GM23248 (cell line): ENCODE data around the gene C1QC. TPM values are rescaled to one million over a fixed set of nuclear protein-coding genes. Genes with fewer than 3 reads are reported as not detected.

Experiments
- DNase-seq: peaks from one replicate; pipeline ENCODE4 v3.0.0-alpha.2; 2015
- H2AFZ ChIP-seq: fragments of 200-600 bp; sonication (generic); 2 replicates; pipeline ENCODE4 v1.6.1; 2016; ENCODE audit warnings: antibody characterized with exemption
- H3F3A ChIP-seq: fragments of 200-600 bp; sonication (generic); 2 replicates; pipeline ENCODE4 v1.6.1; 2016; ENCODE audit warnings: mild to moderate bottlenecking, antibody characterized with exemption, mixed run types; ENCODE audit not compliant: insufficient read depth
- H3K27ac ChIP-seq: fragments of 200-600 bp; sonication (generic); 2 replicates; pipeline ENCODE4 v1.5.1; 2016; ENCODE audit warnings: mild to moderate bottlenecking
- H3K27me3 ChIP-seq: fragments of 200-600 bp; sonication (generic); replicated peaks from 2 replicates; pipeline ENCODE4 v1.6.1; 2016; ENCODE audit warnings: mild to moderate bottlenecking; ENCODE audit not compliant: insufficient read depth
- H3K36me3 ChIP-seq: fragments of 200-600 bp; sonication (generic); 2 replicates; pipeline ENCODE4 v1.6.1; 2016; ENCODE audit warnings: low read depth, mild to moderate bottlenecking
- H3K4me1 ChIP-seq: fragments of 200-600 bp; sonication (generic); 2 replicates; pipeline ENCODE4 v1.6.1; 2016; ENCODE audit warnings: mild to moderate bottlenecking; ENCODE audit not compliant: insufficient read depth
- H3K4me2 ChIP-seq: fragments of 200-600 bp; sonication (generic); one replicate; pipeline ENCODE4 v1.6.1; 2016; ENCODE audit warnings: mild to moderate bottlenecking; ENCODE audit not compliant: unreplicated experiment
- H3K4me3 ChIP-seq: fragments of 200-600 bp; sonication (generic); 2 replicates; pipeline ENCODE4 v1.5.1; 2016; ENCODE audit warnings: mild to moderate bottlenecking
- H3K79me2 ChIP-seq: fragments of 200-600 bp; sonication (generic); 2 replicates; pipeline ENCODE4 v1.6.1; 2016; ENCODE audit warnings: mild to moderate bottlenecking; ENCODE audit not compliant: insufficient read depth
- H3K9ac ChIP-seq: fragments of 200-600 bp; sonication (generic); 2 replicates; pipeline ENCODE4 v1.6.1; 2016; ENCODE audit warnings: mild to moderate bottlenecking
- H3K9me2 ChIP-seq: fragments of 200-600 bp; sonication (generic); 2 replicates; pipeline ENCODE4 v1.6.1; 2016; ENCODE audit warnings: mixed run types, mild to moderate bottlenecking, moderate library complexity; ENCODE audit not compliant: insufficient read depth
- H3K9me3 ChIP-seq: fragments of 200-600 bp; sonication (generic); one replicate; pipeline ENCODE4 v1.6.1; 2017; ENCODE audit warnings: low read depth
- H4K20me1 ChIP-seq: fragments of 200-600 bp; sonication (generic); 2 replicates; pipeline ENCODE4 v1.6.0; 2016; ENCODE audit not compliant: insufficient read depth
- EZH2 ChIP-seq: fragments of 200-600 bp; sonication (generic); IDR thresholded peaks from 2 replicates; pipeline ENCODE4 v1.6.1; 2018; ENCODE audit warnings: antibody characterized with exemption, mild to moderate bottlenecking; ENCODE audit not compliant: insufficient read depth, poor library complexity, severe bottlenecking
- EZH2phosphoT487 ChIP-seq: fragments of 200-600 bp; sonication (generic); IDR thresholded peaks from 2 replicates; pipeline ENCODE4 v1.6.1; 2018; ENCODE audit warnings: antibody characterized with exemption, moderate library complexity, mild to moderate bottlenecking, low read depth; ENCODE audit not compliant: insufficient read depth
- WGBS, 2 experiments: methylation state at CpG; one replicate each; pipeline ENCODE4 v1.1.6; 2015 to 2017; ENCODE audit warnings: low lambda C conversion rate in 2 of 2, low coverage in 1 of 2; ENCODE audit errors: missing lambda C conversion rate in 2 of 2; 5-methylcytosine and 5-hydroxymethylcytosine counted together
- in situ Hi-C: fragments of 300-500 bp; cut with MboI; formaldehyde crosslinking; loops from 2 replicates; pipeline ENCODE4 v1.15.0; 2020
- polyA plus RNA-seq: library from polyadenylated mRNA; unstranded; fragments of >200 nt; fragmentation: Nextera tagmentation; extraction: Ambion mirVana; gene quantifications from 2 replicates; pipeline ENCODE4 v1.2.1, GENCODE V29; 2016
- total RNA-seq: library from RNA; depleted of rRNA; stranded (reverse); fragments of >200 nt; shearing (Covaris generic); gene quantifications from 2 replicates; pipeline ENCODE4 v1.2.3, GENCODE V29; 2014

Gene C1QC
- total and polyA plus RNA-seq, 2 experiments from 2014 or later = not detected

- H3K27me3 ChIP-seq = peaks cover 41% of the 10 kb centered on the region
- no peak for DNase-seq
- H3K9me3 ChIP-seq = no peaks in the 10 kb centered on the region
- H3K4me3 ChIP-seq = no peak overlapping the region
- H3K79me2 ChIP-seq = no peaks in the 10 kb centered on the region
- no peaks in the 10 kb centered on the region for H3K9me2 ChIP-seq
- H3K4me2 ChIP-seq = no peak overlapping the region
- no peak overlapping the region for H3K27ac ChIP-seq
- no peak overlapping the region for H2AFZ ChIP-seq
- WGBS, 2 experiments = 85 to 92% methylated on average over 3 of the region's 3 CpGs
- in situ Hi-C loops = no loop called here
- H4K20me1 ChIP-seq = no peaks in the 10 kb centered on the region
- no peak for TF ChIP-seq EZH2phosphoT487
- TF ChIP-seq EZH2 = no peak
- no peak overlapping the region for H3K9ac ChIP-seq
- no peaks in the 10 kb centered on the region for H3K4me1 ChIP-seq
- no peaks in the 10 kb centered on the region for H3F3A ChIP-seq
- no peaks in the 10 kb centered on the region for H3K36me3 ChIP-seq
Measured at GRCh38 chr1:22658385-22659163, 15.1 kb downstream of the C1QC start.

GRCh38 chr1:22660716-22661241 is 17.3 kb downstream of the C1QC start:
- TF ChIP-seq EZH2phosphoT487 (no peak), EZH2 (no peak)
- WGBS, 2 experiments = 78 to 82% methylated on average over 18 to 19 of the region's 19 CpGs
- no peaks in the 10 kb centered on the region for H3F3A ChIP-seq
- no peaks in the 10 kb centered on the region for H3K79me2 ChIP-seq
- H3K4me2 ChIP-seq = no peak overlapping the region
- no peak overlapping the region for H3K4me3 ChIP-seq
- no peak overlapping the region for H3K27ac ChIP-seq
- no peaks in the 10 kb centered on the region for H3K4me1 ChIP-seq
- H3K9ac ChIP-seq = no peak overlapping the region
- no peak for DNase-seq
- no peaks in the 10 kb centered on the region for H3K9me2 ChIP-seq
- H3K9me3 ChIP-seq = no peaks in the 10 kb centered on the region
- peaks cover 31% of the 10 kb centered on the region for H3K27me3 ChIP-seq
- in situ Hi-C loops = no loop called here
- H3K36me3 ChIP-seq = no peaks in the 10 kb centered on the region
- H4K20me1 ChIP-seq = no peaks in the 10 kb centered on the region
- H2AFZ ChIP-seq = no peak overlapping the region

GRCh38 chr1:22661880-22662279 is 18.4 kb downstream of the C1QC start:
- Histone ChIP-seq H3K36me3 (no peaks in the 10 kb centered on the region), H3K4me1 (no peaks in the 10 kb centered on the region), H3K27me3 (peaks cover 26% of the 10 kb centered on the region), H3K9me2 (no peaks in the 10 kb centered on the region), H3K27ac (no peak overlapping the region), H3K9ac (no peak overlapping the region), H3K9me3 (no peaks in the 10 kb centered on the region), H3K4me3 (no peak overlapping the region), H2AFZ (no peak overlapping the region), H3F3A (no peaks in the 10 kb centered on the region), H3K4me2 (no peak overlapping the region), H4K20me1 (no peaks in the 10 kb centered on the region), H3K79me2 (no peaks in the 10 kb centered on the region)
- in situ Hi-C loops = no loop called here
- TF ChIP-seq EZH2 = no peak
- no peak for TF ChIP-seq EZH2phosphoT487
- DNase-seq = no peak
- 58 to 67% methylated on average over 2 of the region's 2 CpGs for WGBS, 2 experiments

- TF ChIP-seq EZH2 (no peak), EZH2phosphoT487 (no peak)
- no peaks in the 10 kb centered on the region for H3F3A ChIP-seq
- no peaks in the 10 kb centered on the region for H3K36me3 ChIP-seq
- H3K27me3 ChIP-seq = peaks cover 26% of the 10 kb centered on the region
- in situ Hi-C loops = no loop called here
- DNase-seq = no peak
- no peak overlapping the region for H3K9ac ChIP-seq
- no peaks in the 10 kb centered on the region for H3K9me2 ChIP-seq
- no peaks in the 10 kb centered on the region for H3K4me1 ChIP-seq
- no peak overlapping the region for H3K4me2 ChIP-seq
- no peaks in the 10 kb centered on the region for H3K79me2 ChIP-seq
- H2AFZ ChIP-seq = no peak overlapping the region
- H3K27ac ChIP-seq = no peak overlapping the region
- H4K20me1 ChIP-seq = no peaks in the 10 kb centered on the region
- 65 to 69% methylated on average over 5 of the region's 5 CpGs for WGBS, 2 experiments
- no peaks in the 10 kb centered on the region for H3K9me3 ChIP-seq
- no peak overlapping the region for H3K4me3 ChIP-seq
Measured at GRCh38 chr1:22662318-22662717, 18.9 kb downstream of the C1QC start.
